Kasumi-1 (cell line): ENCODE results near the gene SLC6A19.

Source experiments
- DNase-seq, 2 experiments: peaks; one replicate each; lab custom pipeline; 2025; lab: John Stamatoyannopoulos, UW

The SLC6A19 gene

GRCh38 chr5:1209896-1210776 is 8.7 kb downstream of the SLC6A19 start:
- DNase-seq: no peak

DNA sequence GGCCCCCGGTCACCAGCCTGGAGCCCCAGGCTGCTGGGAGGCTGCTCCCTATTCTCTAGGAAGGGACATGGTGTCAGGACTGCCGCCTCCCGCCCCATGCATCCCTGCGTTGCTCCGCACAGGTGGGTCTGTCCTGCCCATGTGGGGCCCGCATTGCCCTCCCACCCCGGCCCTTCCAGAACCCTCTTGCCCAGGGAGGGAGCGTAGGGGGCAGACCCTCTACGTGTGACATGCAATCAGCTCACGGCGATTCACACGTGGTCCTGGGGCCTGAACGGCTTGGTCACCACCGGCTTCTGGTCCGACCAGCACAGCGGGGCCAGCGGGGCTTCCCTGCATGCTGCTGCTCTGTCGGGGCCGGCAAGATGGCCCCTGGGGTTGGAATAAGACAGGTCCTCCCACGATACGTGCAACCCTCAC is 9.4 kb downstream of the SLC6A19 start:
- DNase-seq: no peak

DNA sequence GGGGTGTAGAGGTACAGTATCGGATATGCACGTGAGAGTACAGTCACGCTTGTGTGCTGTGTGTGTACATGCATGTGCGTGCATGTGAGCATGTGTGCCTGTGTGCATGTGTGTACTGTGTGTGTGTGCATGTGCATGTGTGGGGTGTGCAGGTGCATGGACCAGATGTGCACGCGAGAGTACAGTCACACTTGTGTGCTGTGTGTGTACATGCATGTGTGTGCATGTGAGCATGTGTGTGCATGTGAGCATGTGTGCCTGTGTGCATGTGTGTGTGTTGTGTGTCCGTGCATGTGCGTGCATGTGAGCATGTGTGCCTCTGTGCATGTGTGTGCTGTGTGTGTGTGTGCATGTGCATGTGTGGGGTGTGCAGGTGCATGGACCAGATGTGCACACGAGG is 10.3 kb downstream of the SLC6A19 start:
- DNase-seq: no peak

GRCh38 chr5:1212271-1212670 is 10.9 kb downstream of the SLC6A19 start:
- DNase-seq: no peak

GRCh38 chr5:1212881-1213280 is 11.5 kb downstream of the SLC6A19 start:
- no peak for DNase-seq

- no peak for DNase-seq
Observed at GRCh38 chr5:1213508-1214162, 12.2 kb downstream of the SLC6A19 start.

DNA sequence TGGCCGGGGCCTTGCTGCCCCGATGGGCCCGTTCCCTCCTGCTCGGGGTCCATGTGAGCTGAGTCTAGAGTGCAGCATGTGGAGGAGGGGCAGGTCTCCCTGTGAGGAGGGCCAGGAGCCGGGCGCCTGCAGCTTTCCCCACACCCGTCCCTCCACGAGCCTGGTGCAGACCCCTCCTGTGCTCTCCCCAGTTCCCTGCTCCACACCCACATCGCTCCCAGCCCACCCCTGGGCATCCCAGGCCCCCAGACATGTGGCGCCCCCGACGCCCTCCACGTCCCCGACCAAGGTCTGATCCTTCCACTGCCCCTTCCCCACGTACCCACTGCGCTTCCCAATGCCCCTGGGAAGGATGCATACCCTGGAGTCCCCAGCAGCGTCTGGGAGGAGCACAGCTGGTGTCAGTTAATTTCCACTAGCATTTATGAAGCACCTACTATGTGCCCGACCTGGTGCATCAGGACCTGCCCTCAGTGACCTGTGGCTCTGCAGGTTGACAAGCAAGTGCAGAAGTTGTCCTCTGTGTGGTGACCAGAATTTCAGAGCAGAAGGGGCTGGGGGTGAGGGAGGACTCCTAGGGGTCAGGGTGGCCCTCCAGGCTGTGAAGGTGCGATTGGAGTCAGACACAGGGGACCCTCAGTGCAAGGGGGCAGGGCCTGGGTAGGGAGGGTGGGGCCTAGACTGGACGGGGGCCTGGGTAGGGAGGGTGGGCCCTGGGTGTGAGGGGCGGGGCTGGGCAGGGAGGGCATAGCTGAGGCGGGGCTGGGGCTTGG is 13.0 kb downstream of the SLC6A19 start:
- DNase-seq: no peak

- no peak for DNase-seq
Observed at GRCh38 chr5:1214936-1215220, 13.5 kb downstream of the SLC6A19 start.

- no peak for DNase-seq
Observed at GRCh38 chr5:1215320-1216096, 14.1 kb downstream of the SLC6A19 start.

DNA sequence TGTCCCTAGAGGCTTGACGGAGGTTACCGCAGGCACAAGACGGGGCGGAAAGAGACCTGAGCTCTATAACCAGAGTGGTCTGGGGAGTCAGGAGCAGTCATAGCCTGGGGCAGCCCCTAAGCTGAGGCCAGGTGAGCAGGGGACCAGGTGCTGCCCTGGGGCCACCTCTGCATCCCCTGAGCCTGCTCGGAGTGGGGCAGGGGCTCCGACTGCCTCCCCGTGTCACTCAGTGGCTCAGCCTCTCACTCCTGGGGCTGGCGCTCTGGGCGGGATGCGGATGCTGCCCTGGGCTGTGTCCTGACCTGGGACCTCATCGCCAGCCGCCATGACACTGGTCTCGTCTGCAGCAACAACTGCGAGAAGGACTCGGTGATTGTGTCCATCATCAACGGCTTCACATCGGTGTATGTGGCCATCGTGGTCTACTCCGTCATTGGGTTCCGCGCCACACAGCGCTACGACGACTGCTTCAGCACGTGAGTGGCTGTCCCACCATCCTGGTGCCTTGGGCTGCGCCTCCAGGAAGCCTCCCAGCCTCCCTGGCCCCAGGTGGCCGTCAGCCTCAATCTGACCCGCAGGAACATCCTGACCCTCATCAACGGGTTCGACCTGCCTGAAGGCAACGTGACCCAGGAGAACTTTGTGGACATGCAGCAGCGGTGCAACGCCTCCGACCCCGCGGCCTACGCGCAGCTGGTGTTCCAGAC is 15.0 kb downstream of the SLC6A19 start:
- DNase-seq: no peak

- no peak for DNase-seq
Observed at GRCh38 chr5:1216918-1217295, 15.5 kb downstream of the SLC6A19 start.

DNA sequence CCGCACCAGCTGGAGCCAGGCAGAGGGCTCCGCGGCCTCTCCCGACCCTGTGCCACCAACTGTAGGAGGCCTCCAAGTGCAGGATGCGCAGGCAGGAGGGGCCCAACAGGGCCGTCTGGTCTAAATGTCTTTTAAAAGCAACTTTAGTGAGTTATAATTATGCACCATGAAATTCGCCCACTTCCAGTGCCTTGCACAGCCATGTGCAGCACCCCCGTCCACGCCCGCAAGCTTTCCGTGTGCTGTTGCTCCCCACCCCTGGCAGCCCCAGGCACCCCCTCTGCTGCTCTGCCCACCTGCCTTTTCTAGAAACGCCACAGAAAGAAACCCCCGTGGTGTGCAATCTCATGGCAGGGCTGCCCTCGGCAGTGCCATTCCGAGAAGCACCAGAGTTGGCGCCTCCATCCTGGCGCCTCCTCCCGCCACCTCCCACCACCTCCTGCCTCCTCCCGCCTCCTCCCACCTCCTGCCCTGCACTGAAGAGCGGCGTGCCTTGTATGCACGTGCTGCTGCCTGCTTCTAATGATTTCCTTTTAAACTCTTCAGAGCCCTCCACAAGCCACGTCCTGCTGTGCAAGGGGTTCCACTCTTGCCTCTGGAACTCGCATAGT is 16.3 kb downstream of the SLC6A19 start:
- no peak for DNase-seq

GRCh38 chr5:1218351-1219080 is 17.1 kb downstream of the SLC6A19 start:
- DNase-seq: no peak

GRCh38 chr5:1219098-1219767 is 17.8 kb downstream of the SLC6A19 start:
- DNase-seq: no peak

GRCh38 chr5:1219768-1220100 is 18.3 kb downstream of the SLC6A19 start:
- DNase-seq: no peak

DNA sequence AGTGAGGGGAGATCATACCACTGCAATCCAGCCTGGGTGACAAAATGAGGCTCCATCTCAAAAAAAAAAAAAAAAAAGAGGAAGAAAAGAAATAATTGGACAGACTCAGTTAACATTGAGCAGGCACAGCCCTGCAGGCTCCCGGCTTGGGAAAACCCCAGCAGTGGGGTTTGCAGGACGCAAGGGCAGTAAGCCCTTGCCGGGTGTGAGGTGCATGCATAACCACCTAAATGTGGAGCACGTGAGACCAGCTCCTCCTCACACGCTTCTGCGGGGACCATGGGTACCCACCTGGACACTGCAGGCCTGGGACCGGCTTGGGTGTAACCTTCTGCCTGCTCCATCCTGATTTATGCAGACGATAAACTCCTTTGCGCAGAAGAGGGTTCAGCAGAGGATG is 19.0 kb downstream of the SLC6A19 start:
- DNase-seq: no peak

DNA sequence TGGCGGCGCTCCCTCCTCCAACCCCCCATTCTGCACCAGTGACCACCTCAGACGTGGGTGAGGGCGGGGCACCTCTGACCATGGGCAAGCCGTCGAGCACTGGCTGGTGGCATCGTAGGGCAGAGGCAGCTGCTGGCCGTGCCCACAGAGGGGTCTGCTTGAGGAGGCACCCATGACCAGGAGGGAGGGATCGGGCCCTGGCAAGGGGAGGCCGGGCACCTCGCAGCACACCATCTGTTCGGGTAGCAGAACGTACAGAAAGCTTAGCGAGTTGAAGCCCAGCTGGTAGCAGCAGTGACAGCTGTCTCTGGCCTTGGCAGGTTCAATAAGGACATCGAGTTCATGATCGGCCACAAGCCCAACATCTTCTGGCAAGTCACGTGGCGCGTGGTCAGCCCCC is 19.4 kb downstream of the SLC6A19 start:
- DNase-seq: no peak

DNA sequence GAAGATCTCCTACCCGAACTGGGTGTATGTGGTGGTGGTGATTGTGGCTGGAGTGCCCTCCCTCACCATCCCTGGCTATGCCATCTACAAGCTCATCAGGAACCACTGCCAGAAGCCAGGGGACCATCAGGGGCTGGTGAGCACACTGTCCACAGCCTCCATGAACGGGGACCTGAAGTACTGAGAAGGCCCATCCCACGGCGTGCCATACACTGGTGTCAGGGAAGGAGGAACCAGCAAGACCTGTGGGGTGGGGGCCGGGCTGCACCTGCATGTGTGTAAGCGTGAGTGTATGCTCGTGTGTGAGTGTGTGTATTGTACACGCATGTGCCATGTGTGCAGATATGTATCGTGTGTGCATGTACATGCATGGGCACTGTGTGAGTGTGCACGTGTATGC is 20.3 kb downstream of the SLC6A19 start:
- DNase-seq: no peak

- no peak for DNase-seq
Observed at GRCh38 chr5:1222147-1222546, 20.8 kb downstream of the SLC6A19 start.
